Choroid plexus epithelial cell (primary cell): ENCODE results near the gene TSPAN31.
A peak's percentile ranks its signal among the peaks of the same experiment; 100 is the strongest.

Experiments used
- DNase-seq: peaks from one replicate; pipeline ENCODE4 v3.0.0-alpha.2; 2010; ENCODE audit warnings: low read depth
- H3K4me3 ChIP-seq: 2 replicates; pipeline ENCODE4 v1.5.1; 2011; ENCODE audit warnings: low read depth, mild to moderate bottlenecking, control low read depth, low read length, moderate library complexity
- TF ChIP-seq, protein P1 (sequence below): conservative IDR thresholded peaks from 2 replicates; pipeline ENCODE4 v1.5.1; 2011; ENCODE audit warnings: low read depth, mild to moderate bottlenecking, control low read depth, inconsistent platforms, low read length, moderate library complexity

TSPAN31 gene

DNA sequence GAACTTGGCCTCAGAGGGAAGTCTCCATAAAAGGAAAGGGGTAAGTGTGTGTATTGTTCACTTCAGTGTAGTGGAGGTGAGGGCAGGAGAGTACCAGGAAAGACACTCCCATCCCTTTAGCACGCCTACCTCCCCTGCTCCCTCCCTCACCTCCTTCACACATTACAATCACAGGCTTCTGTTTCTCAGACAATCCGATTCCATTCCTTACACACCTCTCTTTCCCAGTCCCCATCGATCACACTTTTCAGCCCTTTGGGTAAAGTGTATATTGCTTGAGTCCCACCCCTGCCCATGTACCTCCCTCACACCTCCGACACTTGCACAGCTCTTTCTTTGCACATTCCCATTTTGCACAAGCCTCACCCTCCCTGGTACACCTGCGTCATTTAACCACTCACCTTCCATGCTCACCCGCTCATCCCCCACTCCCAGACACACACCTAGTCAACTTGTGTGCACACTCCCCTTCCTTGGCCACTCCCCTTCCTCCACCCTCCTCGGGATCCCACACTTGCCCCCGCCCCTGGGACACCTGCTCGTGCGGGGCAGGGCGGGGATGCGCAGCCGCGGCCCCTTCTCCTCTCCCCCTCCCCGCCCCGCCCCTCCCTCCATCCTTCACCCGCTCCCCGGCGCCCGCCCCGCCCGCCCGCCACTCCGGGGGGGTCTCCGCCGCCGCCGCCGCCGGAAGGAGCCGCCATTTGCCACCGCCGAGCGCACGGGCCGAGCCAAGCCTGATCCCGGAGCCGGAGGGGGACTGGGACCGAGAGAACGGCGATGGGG, 9.8 kb downstream of the TSPAN31 start, which contains the start of gene MARCHF9:
Gene MARCHF9 (plus strand): TSS at position 693 of the 783 bp plus-strand sequence. CDS start 426 bp downstream, outside the sequence.
- TF ChIP-seq, protein P1, sequence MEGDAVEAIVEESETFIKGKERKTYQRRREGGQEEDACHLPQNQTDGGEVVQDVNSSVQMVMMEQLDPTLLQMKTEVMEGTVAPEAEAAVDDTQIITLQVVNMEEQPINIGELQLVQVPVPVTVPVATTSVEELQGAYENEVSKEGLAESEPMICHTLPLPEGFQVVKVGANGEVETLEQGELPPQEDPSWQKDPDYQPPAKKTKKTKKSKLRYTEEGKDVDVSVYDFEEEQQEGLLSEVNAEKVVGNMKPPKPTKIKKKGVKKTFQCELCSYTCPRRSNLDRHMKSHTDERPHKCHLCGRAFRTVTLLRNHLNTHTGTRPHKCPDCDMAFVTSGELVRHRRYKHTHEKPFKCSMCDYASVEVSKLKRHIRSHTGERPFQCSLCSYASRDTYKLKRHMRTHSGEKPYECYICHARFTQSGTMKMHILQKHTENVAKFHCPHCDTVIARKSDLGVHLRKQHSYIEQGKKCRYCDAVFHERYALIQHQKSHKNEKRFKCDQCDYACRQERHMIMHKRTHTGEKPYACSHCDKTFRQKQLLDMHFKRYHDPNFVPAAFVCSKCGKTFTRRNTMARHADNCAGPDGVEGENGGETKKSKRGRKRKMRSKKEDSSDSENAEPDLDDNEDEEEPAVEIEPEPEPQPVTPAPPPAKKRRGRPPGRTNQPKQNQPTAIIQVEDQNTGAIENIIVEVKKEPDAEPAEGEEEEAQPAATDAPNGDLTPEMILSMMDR: no peak
- H3K4me3 ChIP-seq: peak within 1 kb of the TSS; percentile 55
- DNase-seq: no peak

DNA sequence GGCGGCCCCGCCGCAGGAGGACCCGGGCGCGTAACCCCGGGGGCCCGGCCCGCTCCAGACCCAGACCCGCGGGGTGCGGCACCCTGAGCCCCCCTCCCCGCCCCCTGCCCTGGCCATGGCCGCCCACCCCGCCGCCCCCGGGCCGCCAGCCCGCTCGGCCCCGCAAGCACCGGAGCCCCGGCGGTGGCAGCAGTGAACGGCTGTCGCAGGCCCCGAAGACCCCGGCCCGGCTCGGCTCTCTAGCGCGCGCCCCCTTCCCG, 10.3 kb downstream of the TSPAN31 start:
- TF ChIP-seq, protein P1: no peak
- peak overlapping the region; percentile 55 for H3K4me3 ChIP-seq
- DNase-seq: no peak

DNA sequence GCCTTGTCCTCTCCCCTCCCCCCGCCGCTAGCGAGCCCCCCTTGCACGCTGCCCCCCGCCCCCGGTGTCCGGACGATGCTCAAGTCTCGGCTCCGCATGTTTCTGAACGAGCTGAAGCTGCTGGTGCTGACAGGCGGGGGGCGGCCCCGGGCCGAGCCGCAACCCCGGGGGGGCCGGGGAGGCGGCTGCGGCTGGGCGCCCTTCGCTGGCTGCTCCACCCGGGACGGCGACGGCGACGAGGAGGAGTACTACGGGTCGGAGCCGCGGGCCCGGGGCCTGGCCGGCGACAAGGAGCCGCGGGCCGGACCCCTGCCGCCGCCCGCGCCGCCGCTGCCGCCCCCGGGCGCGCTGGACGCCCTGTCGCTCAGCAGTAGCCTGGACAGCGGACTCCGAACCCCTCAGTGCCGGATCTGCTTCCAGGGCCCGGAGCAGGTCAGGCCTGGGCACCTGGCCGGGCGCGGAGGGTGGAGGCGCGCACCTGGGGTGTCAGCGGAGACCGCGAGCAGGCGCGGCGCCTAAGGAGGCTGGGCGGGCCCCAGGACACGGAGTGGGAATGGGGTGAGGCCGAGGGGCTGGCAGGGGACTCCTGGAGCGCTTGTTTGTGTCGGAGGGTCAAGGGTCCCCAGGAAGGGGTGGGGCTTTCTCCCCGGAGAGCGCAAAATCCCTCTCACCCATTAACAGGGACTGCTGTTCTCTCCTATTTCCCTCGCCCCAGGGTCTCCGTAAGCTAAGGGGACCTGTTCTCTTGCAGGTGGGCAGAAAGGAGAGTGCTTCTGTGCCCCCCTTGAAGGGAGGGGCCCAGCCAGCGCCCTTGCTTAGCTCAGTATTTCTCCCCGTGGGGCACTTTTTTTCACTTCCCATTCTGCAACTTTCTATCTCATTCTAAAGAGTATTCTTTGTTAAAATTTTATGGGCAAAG, 10.9 kb downstream of the TSPAN31 start:
- H3K4me3 ChIP-seq: peak overlapping the region; percentile 55
- TF ChIP-seq, protein P1: no peak
- DNase-seq: no peak

DNA sequence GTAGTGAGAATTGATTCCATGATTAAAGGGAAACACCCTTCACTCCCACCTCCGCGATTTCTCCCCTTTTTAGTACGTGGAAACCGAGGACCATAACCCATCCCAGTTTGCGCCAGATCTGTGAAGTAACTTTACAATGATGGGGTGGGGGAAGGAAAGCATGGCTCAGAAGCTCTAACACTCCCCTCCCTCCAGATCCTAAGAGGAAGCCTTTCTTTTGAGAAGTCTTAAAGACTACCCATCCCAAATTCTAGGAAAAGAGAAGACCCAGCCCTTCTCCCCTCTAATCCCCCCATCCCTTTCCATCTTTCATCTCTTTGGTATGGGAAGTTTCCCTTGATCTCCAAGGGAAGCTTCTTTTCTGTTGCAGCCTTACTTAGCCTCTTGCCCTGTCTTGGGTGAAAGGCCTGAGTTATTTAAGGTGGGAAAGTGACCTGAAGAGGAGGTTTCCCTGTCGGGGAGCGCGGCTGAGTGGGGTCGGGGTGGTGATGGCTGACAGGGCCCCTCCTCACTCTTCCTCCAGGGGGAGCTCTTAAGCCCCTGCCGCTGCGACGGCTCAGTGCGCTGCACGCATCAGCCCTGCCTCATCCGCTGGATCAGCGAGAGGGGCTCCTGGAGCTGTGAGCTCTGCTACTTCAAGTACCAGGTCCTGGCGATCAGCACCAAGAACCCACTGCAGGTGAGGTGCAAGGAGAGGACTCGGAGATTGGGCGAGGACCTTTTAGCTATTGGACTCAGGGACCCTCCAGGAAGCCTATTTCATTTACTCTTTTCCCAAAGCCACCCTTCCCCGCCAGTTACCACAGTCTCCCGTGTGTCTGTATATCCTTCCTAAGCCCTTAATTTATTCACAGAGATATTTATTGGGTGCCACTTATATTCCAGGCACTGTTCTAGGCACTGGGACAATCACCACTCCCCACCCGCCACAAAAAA, 11.8 kb downstream of the TSPAN31 start:
- DNase-seq: peak; percentile 41
- no peak overlapping the region for H3K4me3 ChIP-seq
- TF ChIP-seq, protein P1: peak; percentile 81

DNA sequence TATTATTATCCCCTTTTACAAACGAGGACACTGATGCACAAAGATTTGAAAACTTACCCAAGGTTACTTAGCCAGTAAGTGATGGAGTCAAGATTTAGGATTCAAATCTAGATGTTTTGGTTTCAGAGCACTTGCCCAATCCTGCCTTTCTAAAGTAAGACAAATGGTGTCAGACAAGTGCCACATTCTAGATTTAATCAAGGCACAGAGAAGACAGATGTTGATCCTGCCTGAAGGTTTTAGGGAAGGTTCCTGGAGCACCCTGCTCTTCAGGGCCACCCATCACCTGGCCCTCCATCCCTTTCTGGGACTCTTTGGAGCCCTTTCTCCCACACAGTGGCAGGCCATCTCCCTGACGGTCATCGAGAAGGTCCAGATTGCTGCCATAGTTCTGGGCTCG, 12.9 kb downstream of the TSPAN31 start:
- TF ChIP-seq, protein P1: no peak
- H3K4me3 ChIP-seq: no peak overlapping the region
- no peak for DNase-seq

DNA sequence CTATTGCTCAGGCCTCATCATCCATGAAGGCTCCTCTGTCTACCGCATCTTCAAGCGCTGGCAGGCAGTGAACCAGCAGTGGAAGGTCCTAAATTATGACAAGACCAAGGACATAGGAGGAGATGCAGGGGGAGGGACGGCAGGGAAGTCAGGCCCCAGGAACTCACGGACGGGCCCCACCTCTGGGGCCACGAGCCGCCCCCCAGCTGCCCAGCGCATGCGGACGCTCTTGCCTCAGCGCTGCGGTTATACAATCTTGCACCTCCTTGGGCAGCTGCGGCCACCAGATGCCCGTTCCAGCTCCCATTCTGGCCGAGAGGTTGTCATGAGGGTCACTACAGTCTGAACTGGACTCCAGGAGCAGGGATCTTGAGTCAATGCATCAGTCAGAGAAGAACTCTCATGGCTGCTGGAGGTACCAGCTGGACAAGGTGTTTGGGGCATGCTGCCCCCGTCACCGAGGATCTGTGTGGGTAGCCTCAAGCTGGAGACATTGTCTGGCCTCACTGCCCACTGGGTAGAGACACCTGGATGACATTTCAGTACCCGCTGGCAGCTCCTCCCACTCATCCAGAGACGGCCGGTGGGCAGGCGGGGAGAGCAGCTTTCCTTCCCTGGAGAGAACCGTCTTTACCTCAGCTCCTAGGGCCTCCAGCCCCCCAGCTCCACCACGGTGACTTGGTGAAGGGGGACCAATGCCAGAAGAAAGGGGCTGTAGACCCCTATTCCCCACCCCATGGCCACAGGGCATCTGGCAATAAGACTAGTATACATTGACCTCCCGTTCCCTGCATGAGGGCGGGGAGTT, 13.9 kb downstream of the TSPAN31 start:
- H3K4me3 ChIP-seq: no peak overlapping the region
- TF ChIP-seq, protein P1: no peak
- DNase-seq: no peak
